Astrocyte of the hippocampus (primary cell): ENCODE results near the gene SDK2.
"Not testable (repeated sequence)": the region's sequence is repeated elsewhere in the genome, so short reads cannot be mapped to it uniquely, and the experiment has no call there.

Experiments used
- DNase-seq: peaks from one replicate; pipeline ENCODE4 v3.0.0; 2011; ENCODE audit warnings: low read depth, low spot score

The SDK2 gene

GRCh38 chr17:73331060-73331459 lies 313.2 kb downstream of the SDK2 start:
- DNase-seq = no peak

- no peak for DNase-seq
Measured at GRCh38 chr17:73327676-73328075, 316.6 kb downstream of the SDK2 start.

GRCh38 chr17:73325527-73325842 lies 318.8 kb downstream of the SDK2 start:
- DNase-seq = no peak

GRCh38 chr17:73324711-73325526 lies 319.3 kb downstream of the SDK2 start:
- no peak for DNase-seq

GRCh38 chr17:73324160-73324475 lies 320.1 kb downstream of the SDK2 start:
- DNase-seq = no peak

- DNase-seq = no peak
Measured at GRCh38 chr17:73323409-73324159, 320.7 kb downstream of the SDK2 start.

GRCh38 chr17:73320601-73321264 lies 323.5 kb downstream of the SDK2 start:
- DNase-seq = no peak

GRCh38 chr17:73319766-73320165 lies 324.5 kb downstream of the SDK2 start:
- no peak for DNase-seq

GRCh38 chr17:73318836-73319235 lies 325.4 kb downstream of the SDK2 start:
- no peak for DNase-seq

GRCh38 chr17:73318427-73318813 lies 325.8 kb downstream of the SDK2 start:
- DNase-seq = no peak

GRCh38 chr17:73317513-73318426 lies 326.5 kb downstream of the SDK2 start:
- no peak for DNase-seq

- no peak for DNase-seq
Measured at GRCh38 chr17:73316919-73317505, 327.2 kb downstream of the SDK2 start.

GRCh38 chr17:73315471-73315870 lies 328.8 kb downstream of the SDK2 start:
- DNase-seq = no peak

- DNase-seq = no peak
Measured at GRCh38 chr17:73313526-73314127, 330.6 kb downstream of the SDK2 start.

GRCh38 chr17:73312887-73313286 lies 331.4 kb downstream of the SDK2 start:
- not testable (repeated sequence) for DNase-seq

GRCh38 chr17:73311781-73312641 lies 332.2 kb downstream of the SDK2 start, which contains the start of gene CDC42EP4:
Gene CDC42EP4, minus strand, starts transcription at chr17:73312001. Its CDS starts 25,501 bp downstream, at chr17:73286500.
- DNase-seq = peak; percentile 98

- DNase-seq = no peak
Measured at GRCh38 chr17:73311428-73311780, 332.8 kb downstream of the SDK2 start.

GRCh38 chr17:73309727-73310596 lies 334.3 kb downstream of the SDK2 start:
- DNase-seq = peak; percentile 57

- DNase-seq = not testable (repeated sequence)
Measured at GRCh38 chr17:73308959-73309358, 335.3 kb downstream of the SDK2 start.
